GM23248 (cell line): Measurements from ENCODE around the gene MYOM1. TPM values are rescaled to one million over a fixed set of nuclear protein-coding genes. Genes with fewer than 3 reads are reported as not detected.
A peak's percentile ranks its signal among the peaks of the same experiment; 100 is the strongest.

ENCODE experiments used
- DNase-seq: peaks from one replicate; pipeline ENCODE4 v3.0.0-alpha.2; 2015
- H2AFZ ChIP-seq: fragments of 200-600 bp; sonication (generic); 2 replicates; pipeline ENCODE4 v1.6.1; 2016; ENCODE audit warnings: antibody characterized with exemption
- H3F3A ChIP-seq: fragments of 200-600 bp; sonication (generic); 2 replicates; pipeline ENCODE4 v1.6.1; 2016; ENCODE audit warnings: mild to moderate bottlenecking, antibody characterized with exemption, mixed run types; ENCODE audit not compliant: insufficient read depth
- H3K27ac ChIP-seq: fragments of 200-600 bp; sonication (generic); 2 replicates; pipeline ENCODE4 v1.5.1; 2016; ENCODE audit warnings: mild to moderate bottlenecking
- H3K27me3 ChIP-seq: fragments of 200-600 bp; sonication (generic); replicated peaks from 2 replicates; pipeline ENCODE4 v1.6.1; 2016; ENCODE audit warnings: mild to moderate bottlenecking; ENCODE audit not compliant: insufficient read depth
- H3K36me3 ChIP-seq: fragments of 200-600 bp; sonication (generic); 2 replicates; pipeline ENCODE4 v1.6.1; 2016; ENCODE audit warnings: low read depth, mild to moderate bottlenecking
- H3K4me1 ChIP-seq: fragments of 200-600 bp; sonication (generic); 2 replicates; pipeline ENCODE4 v1.6.1; 2016; ENCODE audit warnings: mild to moderate bottlenecking; ENCODE audit not compliant: insufficient read depth
- H3K4me2 ChIP-seq: fragments of 200-600 bp; sonication (generic); one replicate; pipeline ENCODE4 v1.6.1; 2016; ENCODE audit warnings: mild to moderate bottlenecking; ENCODE audit not compliant: unreplicated experiment
- H3K4me3 ChIP-seq: fragments of 200-600 bp; sonication (generic); 2 replicates; pipeline ENCODE4 v1.5.1; 2016; ENCODE audit warnings: mild to moderate bottlenecking
- H3K79me2 ChIP-seq: fragments of 200-600 bp; sonication (generic); 2 replicates; pipeline ENCODE4 v1.6.1; 2016; ENCODE audit warnings: mild to moderate bottlenecking; ENCODE audit not compliant: insufficient read depth
- H3K9ac ChIP-seq: fragments of 200-600 bp; sonication (generic); 2 replicates; pipeline ENCODE4 v1.6.1; 2016; ENCODE audit warnings: mild to moderate bottlenecking
- H3K9me2 ChIP-seq: fragments of 200-600 bp; sonication (generic); 2 replicates; pipeline ENCODE4 v1.6.1; 2016; ENCODE audit warnings: mixed run types, mild to moderate bottlenecking, moderate library complexity; ENCODE audit not compliant: insufficient read depth
- H3K9me3 ChIP-seq: fragments of 200-600 bp; sonication (generic); one replicate; pipeline ENCODE4 v1.6.1; 2017; ENCODE audit warnings: low read depth
- H4K20me1 ChIP-seq: fragments of 200-600 bp; sonication (generic); 2 replicates; pipeline ENCODE4 v1.6.0; 2016; ENCODE audit not compliant: insufficient read depth
- EZH2 ChIP-seq: fragments of 200-600 bp; sonication (generic); IDR thresholded peaks from 2 replicates; pipeline ENCODE4 v1.6.1; 2018; ENCODE audit warnings: antibody characterized with exemption, mild to moderate bottlenecking; ENCODE audit not compliant: insufficient read depth, poor library complexity, severe bottlenecking
- EZH2phosphoT487 ChIP-seq: fragments of 200-600 bp; sonication (generic); IDR thresholded peaks from 2 replicates; pipeline ENCODE4 v1.6.1; 2018; ENCODE audit warnings: antibody characterized with exemption, moderate library complexity, mild to moderate bottlenecking, low read depth; ENCODE audit not compliant: insufficient read depth
- WGBS, 2 experiments: methylation state at CpG; one replicate each; pipeline ENCODE4 v1.1.6; 2015 to 2017; ENCODE audit warnings: low lambda C conversion rate in 2 of 2, low coverage in 1 of 2; ENCODE audit errors: missing lambda C conversion rate in 2 of 2; 5-methylcytosine and 5-hydroxymethylcytosine counted together
- in situ Hi-C: fragments of 300-500 bp; cut with MboI; formaldehyde crosslinking; loops from 2 replicates; pipeline ENCODE4 v1.15.0; 2020
- polyA plus RNA-seq: library from polyadenylated mRNA; unstranded; fragments of >200 nt; fragmentation: Nextera tagmentation; extraction: Ambion mirVana; gene quantifications from 2 replicates; pipeline ENCODE4 v1.2.1, GENCODE V29; 2016
- total RNA-seq: library from RNA; depleted of rRNA; stranded (reverse); fragments of >200 nt; shearing (Covaris generic); gene quantifications from 2 replicates; pipeline ENCODE4 v1.2.3, GENCODE V29; 2014

MYOM1 gene
- total and polyA plus RNA-seq, 2 experiments from 2014 or later, result 0.64 to 0.65 TPM

- Histone ChIP-seq H3K9me3 (no peaks in the 10 kb centered on the region), H3K4me1 (peaks cover 30% of the 10 kb centered on the region), H3K9me2 (no peaks in the 10 kb centered on the region), H3F3A (peaks cover 52% of the 10 kb centered on the region), H3K4me3 (peak within 1 kb of the TSS; percentile 99), H3K9ac (peak within 1 kb of the TSS; percentile 95), H4K20me1 (no peaks in the 10 kb centered on the region), H3K27ac (peak within 1 kb of the TSS; percentile 95), H3K4me2 (peak within 1 kb of the TSS; percentile 91), H3K79me2 (peaks cover 65% of the 10 kb centered on the region), H3K27me3 (no peaks in the 10 kb centered on the region), H3K36me3 (peaks cover 9% of the 10 kb centered on the region; the same call in 1 of the 2 replicates), H2AFZ (peak within 1 kb of the TSS; percentile 89)
- TF ChIP-seq EZH2, result no peak
- TF ChIP-seq EZH2phosphoT487, result no peak
- in situ Hi-C loops, result loop anchor here (10.0 kb wide), 1 partner anchor 483 kb away; no protein-coding TSS in a partner anchor
- WGBS, 2 experiments, result 1% methylated on average over 59 to 65 of the region's 65 CpGs
- DNase-seq, result peak; percentile 97
Observed at GRCh38 chr18:3247240-3248061, 27.7 kb upstream of the MYOM1 start, which contains the start of gene MYL12A. TSS of gene MYL12A (plus strand) at chr18:3247801. CDS start at chr18:3253248, 5,447 bp downstream.

DNA sequence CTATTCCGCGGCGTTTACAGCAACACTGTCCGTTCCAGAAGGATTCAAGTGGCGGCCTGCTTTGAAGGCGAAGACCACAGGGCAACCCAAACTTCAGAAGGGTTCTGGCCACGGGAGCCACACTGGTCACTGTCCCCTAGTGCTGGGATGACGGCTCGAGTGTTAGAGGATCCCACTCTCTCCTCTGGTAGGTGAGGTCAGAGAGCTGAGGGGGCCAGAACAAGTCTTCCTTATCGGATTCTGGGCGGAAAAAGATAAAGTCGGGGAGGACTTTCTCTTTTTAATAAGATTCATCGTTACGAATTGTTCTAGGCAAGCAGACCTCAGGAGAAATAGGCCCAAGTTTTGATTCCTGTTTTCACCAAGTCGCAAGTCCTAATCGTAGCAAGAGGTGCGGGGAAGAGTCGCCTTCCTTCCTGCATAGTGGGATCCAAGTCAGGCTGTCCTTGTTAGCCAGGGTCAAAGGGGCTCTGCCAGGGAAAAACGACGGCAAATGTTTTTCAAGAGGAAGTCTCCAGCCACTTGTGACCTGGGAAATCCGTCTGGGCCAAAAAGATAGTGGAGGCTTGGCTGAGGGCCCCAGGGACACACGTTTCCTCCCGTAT is 27.0 kb upstream of the MYOM1 start:
- peak overlapping the region; percentile 99 for H3K4me3 ChIP-seq
- H3K4me2 ChIP-seq, result peak overlapping the region; percentile 91
- H3K4me1 ChIP-seq, result peaks cover 23% of the 10 kb centered on the region
- H3K9ac ChIP-seq, result peak overlapping the region; percentile 95
- peaks cover 58% of the 10 kb centered on the region for H3K79me2 ChIP-seq
- H3K36me3 ChIP-seq, result peaks cover 9% of the 10 kb centered on the region; the same call in 1 of the 2 replicates
- H3F3A ChIP-seq, result peaks cover 45% of the 10 kb centered on the region
- WGBS, 2 experiments, result 27 to 28% methylated on average over 23 of the region's 23 CpGs
- H3K9me2 ChIP-seq, result no peaks in the 10 kb centered on the region
- DNase-seq, result peak; percentile 61
- in situ Hi-C loops, result loop anchor here (10.0 kb wide), 1 partner anchor 482 kb away; no protein-coding TSS in a partner anchor
- peak overlapping the region; percentile 89 for H2AFZ ChIP-seq
- TF ChIP-seq EZH2phosphoT487 (no peak), EZH2 (no peak)
- H3K9me3 ChIP-seq, result no peaks in the 10 kb centered on the region
- peak overlapping the region; percentile 95 for H3K27ac ChIP-seq
- H4K20me1 ChIP-seq, result no peaks in the 10 kb centered on the region
- no peaks in the 10 kb centered on the region for H3K27me3 ChIP-seq

GRCh38 chr18:3245853-3246634 is 26.3 kb upstream of the MYOM1 start:
- Histone ChIP-seq H3K4me1 (peaks cover 16% of the 10 kb centered on the region), H3K9me2 (no peaks in the 10 kb centered on the region), H3K4me3 (peak overlapping the region; percentile 99), H4K20me1 (no peaks in the 10 kb centered on the region), H2AFZ (peak overlapping the region; percentile 89), H3K9ac (peak overlapping the region; percentile 95), H3K36me3 (peaks cover 9% of the 10 kb centered on the region; the same call in 1 of the 2 replicates), H3K27me3 (no peaks in the 10 kb centered on the region), H3K9me3 (no peaks in the 10 kb centered on the region), H3K27ac (peak overlapping the region; percentile 95), H3K4me2 (peak overlapping the region; percentile 91), H3K79me2 (peaks cover 51% of the 10 kb centered on the region), H3F3A (peaks cover 38% of the 10 kb centered on the region)
- WGBS, 2 experiments, result 7 to 8% methylated on average over 29 of the region's 29 CpGs
- peak; percentile 95 for DNase-seq
- no peak for TF ChIP-seq EZH2
- no peak for TF ChIP-seq EZH2phosphoT487
- in situ Hi-C loops, result loop anchor here (10.0 kb wide), 1 partner anchor 481 kb away; no protein-coding TSS in a partner anchor

- H3K4me3 ChIP-seq, result peak overlapping the region; percentile 99
- H3K9me2 ChIP-seq, result no peaks in the 10 kb centered on the region
- H3F3A ChIP-seq, result peaks cover 33% of the 10 kb centered on the region
- no peaks in the 10 kb centered on the region for H3K27me3 ChIP-seq
- no peak overlapping the region for H3K27ac ChIP-seq
- no peaks in the 10 kb centered on the region for H4K20me1 ChIP-seq
- peak overlapping the region; percentile 89 for H2AFZ ChIP-seq
- TF ChIP-seq EZH2 (no peak), EZH2phosphoT487 (no peak)
- H3K9me3 ChIP-seq, result no peaks in the 10 kb centered on the region
- peaks cover 9% of the 10 kb centered on the region for H3K4me1 ChIP-seq
- peaks cover 9% of the 10 kb centered on the region; the same call in 1 of the 2 replicates for H3K36me3 ChIP-seq
- H3K4me2 ChIP-seq, result peak overlapping the region; percentile 91
- peaks cover 42% of the 10 kb centered on the region for H3K79me2 ChIP-seq
- WGBS, 2 experiments, result 87 to 94% methylated on average over 1 of the region's 1 CpG
- H3K9ac ChIP-seq, result no peak overlapping the region; the same call in 1 of the 2 replicates
- DNase-seq, result no peak
- in situ Hi-C loops, result loop anchor here (10.0 kb wide), 1 partner anchor 480 kb away; no protein-coding TSS in a partner anchor
Observed at GRCh38 chr18:3245185-3245564, 25.4 kb upstream of the MYOM1 start.
